Adipocyte (in vitro differentiated cells): Measurements from ENCODE around the gene NPTXR.
A peak's percentile ranks its signal among the peaks of the same experiment; 100 is the strongest.

Experiments
- DNase-seq: peaks from one replicate; pipeline ENCODE4 v3.0.0-alpha.2; 2015; ENCODE audit warnings: low read depth
- H3K27me3 ChIP-seq: replicated peaks from 2 replicates; pipeline ENCODE4 v1.7.0; 2013; ENCODE audit warnings: mild to moderate bottlenecking, low read length, moderate library complexity; ENCODE audit not compliant: control insufficient read depth, insufficient read depth
- H3K36me3 ChIP-seq: 2 replicates; pipeline ENCODE4 v1.7.0; 2013; ENCODE audit warnings: low read length, mild to moderate bottlenecking, moderate library complexity; ENCODE audit not compliant: control insufficient read depth, insufficient read depth, severe bottlenecking
- H3K4me1 ChIP-seq: 2 replicates; pipeline ENCODE4 v1.7.0; 2013; ENCODE audit warnings: mild to moderate bottlenecking, low read length, moderate library complexity; ENCODE audit not compliant: control insufficient read depth, insufficient read depth
- H3K4me3 ChIP-seq: 2 replicates; pipeline ENCODE4 v1.7.0; 2013; ENCODE audit warnings: mild to moderate bottlenecking, low read length, moderate library complexity
- H3K9ac ChIP-seq: 2 replicates; pipeline ENCODE4 v1.7.0; 2013; ENCODE audit warnings: mild to moderate bottlenecking, low read length, moderate library complexity
- H3K9me3 ChIP-seq: 2 replicates; pipeline ENCODE4 v1.7.0; 2013; ENCODE audit warnings: mild to moderate bottlenecking, low read length, moderate library complexity; ENCODE audit not compliant: control insufficient read depth

Gene NPTXR

DNA sequence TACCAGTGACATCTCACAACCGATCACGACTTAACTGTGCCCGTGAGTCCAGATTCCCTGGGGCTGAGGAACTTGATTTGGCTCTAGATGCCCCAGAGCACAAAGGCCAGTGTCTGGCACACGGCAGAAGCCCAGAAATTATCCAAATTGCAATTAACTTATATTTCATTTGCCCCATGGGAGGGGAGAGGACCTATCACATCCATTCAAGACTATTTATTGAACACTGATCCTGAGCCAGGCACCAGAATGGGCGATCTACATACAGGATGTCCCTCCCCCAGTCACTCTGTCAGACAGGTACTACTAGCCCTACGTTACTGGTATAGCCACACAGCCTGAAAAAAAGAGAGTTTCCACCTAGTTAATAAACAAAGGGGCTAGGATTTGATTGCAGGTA is 55.0 kb downstream of the NPTXR start:
- DNase-seq = no peak
- H3K4me1 ChIP-seq = peaks cover 23% of the 10 kb centered on the region
- peak overlapping the region; percentile 34 for H3K9ac ChIP-seq
- H3K27me3 ChIP-seq = no peaks in the 10 kb centered on the region
- no peaks in the 10 kb centered on the region for H3K9me3 ChIP-seq
- H3K36me3 ChIP-seq = peaks cover 10% of the 10 kb centered on the region
- peak overlapping the region; percentile 9 for H3K4me3 ChIP-seq

DNA sequence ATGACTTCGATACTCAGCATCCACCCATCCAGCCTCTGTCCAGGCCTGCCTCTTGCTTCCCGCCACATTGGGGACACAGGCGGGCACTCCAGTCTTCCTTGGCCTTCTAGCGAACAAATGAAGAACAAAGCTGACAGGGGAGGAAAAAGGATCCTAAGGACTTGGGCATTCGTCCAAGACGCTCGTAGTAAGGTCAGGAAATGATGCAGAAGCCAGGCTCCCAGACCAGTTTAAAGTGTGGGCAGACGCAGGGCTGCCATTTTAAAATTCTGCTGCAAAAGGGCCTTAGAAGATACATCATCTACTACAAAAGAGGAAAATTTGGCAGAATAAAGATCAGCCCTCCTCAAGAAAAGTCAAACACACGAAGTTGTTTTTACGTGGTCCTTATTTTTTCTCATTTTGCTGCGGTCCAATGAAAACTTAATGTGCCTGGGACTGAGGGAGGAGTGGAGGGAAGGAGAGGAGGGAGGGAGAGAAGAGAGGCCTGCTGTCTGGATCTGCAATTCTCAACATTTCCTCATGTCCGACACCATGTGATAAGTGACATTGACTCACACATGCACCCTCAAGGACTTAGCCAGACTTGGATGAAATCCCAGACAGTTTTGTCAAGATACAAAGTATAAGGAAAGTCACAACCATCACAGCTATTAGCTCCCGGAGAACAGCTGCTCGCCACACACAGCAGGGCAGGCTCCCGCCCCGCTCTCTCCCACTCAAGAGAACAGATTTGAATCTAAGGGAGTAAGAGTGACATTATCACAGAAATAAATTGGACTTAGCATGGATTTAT is 55.6 kb downstream of the NPTXR start:
- peaks cover 10% of the 10 kb centered on the region for H3K36me3 ChIP-seq
- no peaks in the 10 kb centered on the region for H3K27me3 ChIP-seq
- H3K4me3 ChIP-seq = peak overlapping the region; percentile 9
- H3K9me3 ChIP-seq = no peaks in the 10 kb centered on the region
- peaks cover 20% of the 10 kb centered on the region for H3K4me1 ChIP-seq
- H3K9ac ChIP-seq = peak overlapping the region; percentile 34
- peak; percentile 96 for DNase-seq

DNA sequence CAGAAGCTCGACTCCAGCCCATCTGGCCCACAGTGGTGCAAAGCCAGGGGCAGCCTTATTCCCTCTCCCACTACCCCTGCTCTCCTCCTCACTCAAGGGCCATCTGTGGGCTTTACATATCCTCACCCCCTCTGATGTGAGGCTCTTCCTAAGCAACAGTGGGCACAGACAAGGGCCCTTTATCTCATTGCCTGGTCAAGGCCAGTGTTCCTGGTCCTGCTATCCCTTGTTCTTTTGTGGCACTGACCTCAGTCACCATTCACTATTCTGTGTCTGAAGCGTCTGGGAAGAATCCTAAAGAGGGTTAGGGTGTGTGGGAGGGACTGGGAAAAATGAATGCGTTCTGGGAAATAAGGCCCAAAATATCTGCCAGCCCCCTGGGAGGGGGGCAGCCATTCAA is 57.2 kb downstream of the NPTXR start:
- Histone ChIP-seq H3K36me3 (peaks cover 10% of the 10 kb centered on the region), H3K9me3 (no peaks in the 10 kb centered on the region)
- DNase-seq = no peak

DNA sequence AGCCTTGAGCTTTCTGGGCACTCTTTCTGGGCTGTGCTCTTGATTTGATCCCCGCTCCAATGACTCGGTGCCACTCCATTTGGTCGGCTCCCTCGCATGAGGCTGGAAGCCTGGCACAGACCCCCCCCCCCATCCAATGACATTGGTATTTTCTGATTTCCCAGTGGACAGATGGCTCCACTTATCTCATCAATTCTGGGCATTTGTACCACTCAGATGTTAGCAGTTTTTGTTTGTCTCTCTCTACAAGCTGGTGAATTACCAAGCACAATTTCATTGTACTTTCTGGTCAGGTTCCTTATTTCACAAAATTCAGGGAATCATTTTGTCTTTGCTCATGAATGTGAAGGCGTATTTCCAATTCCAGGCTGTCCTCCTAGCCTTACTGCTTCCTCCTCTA is 59.0 kb downstream of the NPTXR start:
- no peak overlapping the region for H3K9ac ChIP-seq
- H3K9me3 ChIP-seq = no peaks in the 10 kb centered on the region
- DNase-seq = no peak

More for the DNA sequence above, 57.2 kb downstream of the NPTXR start:
- no peaks in the 10 kb centered on the region for H3K27me3 ChIP-seq
- H3K4me3 ChIP-seq = no peak overlapping the region
- H3K9ac ChIP-seq = no peak overlapping the region
- peaks cover 22% of the 10 kb centered on the region for H3K4me1 ChIP-seq

DNA sequence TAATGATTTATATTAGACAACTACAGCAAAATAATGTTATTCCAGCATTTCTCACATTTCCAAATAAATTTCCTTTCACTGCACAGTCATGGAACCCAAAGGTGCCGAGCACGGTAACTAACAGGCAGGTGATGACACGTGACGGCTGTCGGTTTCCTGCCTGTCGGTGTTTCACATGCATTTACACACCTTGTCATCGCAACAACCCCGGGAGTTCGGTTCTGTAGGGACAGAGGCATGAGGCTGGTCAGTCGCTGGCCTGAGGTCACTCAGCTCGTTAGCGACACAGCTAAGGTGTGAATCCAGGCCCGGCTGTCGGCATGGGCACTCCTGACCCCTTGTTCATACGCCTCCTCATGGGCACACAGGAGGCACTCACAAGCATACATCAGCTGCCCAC is 59.8 kb downstream of the NPTXR start:
- Histone ChIP-seq H3K9me3 (no peaks in the 10 kb centered on the region), H3K9ac (no peak overlapping the region), H3K27me3 (no peaks in the 10 kb centered on the region), H3K4me3 (no peak overlapping the region), H3K36me3 (peaks cover 12% of the 10 kb centered on the region), H3K4me1 (peaks cover 18% of the 10 kb centered on the region)
- no peak for DNase-seq

More for the DNA sequence above, 59.0 kb downstream of the NPTXR start:
- H3K36me3 ChIP-seq = peaks cover 7% of the 10 kb centered on the region
- no peak overlapping the region for H3K4me3 ChIP-seq
- peaks cover 22% of the 10 kb centered on the region for H3K4me1 ChIP-seq
- H3K27me3 ChIP-seq = no peaks in the 10 kb centered on the region

DNA sequence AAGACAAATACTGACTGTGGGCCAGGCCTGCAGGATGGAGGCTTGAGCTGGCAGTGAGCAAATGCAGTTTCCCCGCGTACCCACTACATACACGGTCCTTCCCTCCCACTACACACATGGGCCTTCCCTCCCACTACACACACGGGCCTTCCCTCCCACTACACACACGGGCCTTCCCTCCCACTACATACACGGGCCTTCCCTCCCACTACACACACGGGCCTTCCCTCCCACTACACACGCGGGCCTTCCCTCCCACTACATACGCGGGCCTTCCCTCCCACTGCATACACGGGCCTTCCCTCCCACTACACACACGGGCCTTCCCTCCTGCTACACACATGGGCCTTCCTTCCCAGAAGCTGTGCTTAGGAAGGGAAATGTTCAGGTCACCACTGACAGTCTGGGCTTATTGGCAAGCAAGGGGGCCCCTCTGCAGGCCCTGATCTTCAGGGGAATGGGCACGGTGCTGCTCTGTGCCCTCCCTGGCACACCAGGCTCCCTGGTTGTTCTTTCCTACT is 60.7 kb downstream of the NPTXR start:
- Histone ChIP-seq H3K4me3 (no peak overlapping the region), H3K9ac (no peak overlapping the region)
- no peak for DNase-seq

DNA sequence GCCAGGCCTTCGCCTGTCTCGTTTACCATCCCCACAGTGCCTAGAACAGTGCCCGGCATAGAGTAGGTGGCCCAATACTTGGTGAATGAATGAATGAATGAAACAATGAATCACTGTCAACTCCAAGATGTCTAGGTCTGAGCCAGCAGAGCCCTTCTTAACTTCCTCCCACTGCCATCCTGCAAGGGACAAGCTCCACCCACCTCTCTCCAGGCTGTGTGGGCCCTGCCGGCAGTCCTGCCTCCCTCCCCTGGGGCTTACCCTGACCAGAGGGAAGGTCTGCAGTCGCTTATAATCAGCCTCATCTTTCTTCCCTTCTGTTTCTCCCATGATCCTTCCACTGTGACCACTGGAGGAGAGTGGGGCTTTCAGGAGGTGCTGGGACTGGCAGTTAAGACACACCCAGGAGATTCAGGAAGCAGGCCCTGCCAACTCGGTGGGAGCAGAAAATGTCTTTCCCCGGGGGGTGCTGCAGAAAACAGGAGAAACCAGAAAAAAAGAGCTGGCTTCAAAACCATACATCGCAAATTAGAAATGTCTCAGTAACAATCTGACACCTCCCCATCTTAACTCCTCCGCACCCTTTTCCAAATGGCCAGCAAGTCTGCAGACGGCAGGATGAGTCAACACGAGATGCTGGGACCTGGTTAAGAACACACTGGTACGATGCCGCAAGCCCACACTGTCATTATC is 61.3 kb downstream of the NPTXR start:
- Histone ChIP-seq H3K27me3 (no peaks in the 10 kb centered on the region), H3K4me3 (no peak overlapping the region), H3K9ac (no peak overlapping the region), H3K36me3 (peaks cover 13% of the 10 kb centered on the region), H3K9me3 (no peaks in the 10 kb centered on the region), H3K4me1 (peaks cover 7% of the 10 kb centered on the region)
- DNase-seq = peak; percentile 69

More for the DNA sequence above, 60.7 kb downstream of the NPTXR start:
- no peaks in the 10 kb centered on the region for H3K27me3 ChIP-seq
- H3K36me3 ChIP-seq = peaks cover 13% of the 10 kb centered on the region
- no peaks in the 10 kb centered on the region for H3K9me3 ChIP-seq
- peaks cover 11% of the 10 kb centered on the region for H3K4me1 ChIP-seq

DNA sequence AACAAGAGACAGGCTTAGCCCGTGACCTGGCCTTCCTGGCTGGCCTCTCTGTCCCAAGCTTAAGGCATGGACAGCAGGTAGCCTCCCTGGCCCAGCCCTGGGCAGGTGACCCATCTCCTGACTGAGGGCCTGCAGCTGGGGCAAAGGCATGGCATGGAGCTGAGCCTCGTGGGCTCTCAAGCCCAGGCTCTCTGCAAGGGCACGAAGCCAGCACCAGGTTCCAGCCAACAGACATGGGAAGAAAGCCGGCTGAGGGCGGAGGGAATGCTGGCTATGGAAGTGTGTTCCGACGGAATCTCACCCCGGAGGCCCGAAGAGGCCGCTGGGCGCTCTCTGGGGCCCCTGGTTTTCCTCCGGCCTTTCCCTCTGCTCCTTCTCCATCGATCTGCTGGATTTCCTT is 62.8 kb downstream of the NPTXR start:
- H3K4me1 ChIP-seq = peaks cover 7% of the 10 kb centered on the region
- no peak overlapping the region for H3K4me3 ChIP-seq
- peaks cover 13% of the 10 kb centered on the region for H3K36me3 ChIP-seq
- H3K9me3 ChIP-seq = no peaks in the 10 kb centered on the region
- no peaks in the 10 kb centered on the region for H3K27me3 ChIP-seq
- no peak for DNase-seq
- no peak overlapping the region for H3K9ac ChIP-seq

DNA sequence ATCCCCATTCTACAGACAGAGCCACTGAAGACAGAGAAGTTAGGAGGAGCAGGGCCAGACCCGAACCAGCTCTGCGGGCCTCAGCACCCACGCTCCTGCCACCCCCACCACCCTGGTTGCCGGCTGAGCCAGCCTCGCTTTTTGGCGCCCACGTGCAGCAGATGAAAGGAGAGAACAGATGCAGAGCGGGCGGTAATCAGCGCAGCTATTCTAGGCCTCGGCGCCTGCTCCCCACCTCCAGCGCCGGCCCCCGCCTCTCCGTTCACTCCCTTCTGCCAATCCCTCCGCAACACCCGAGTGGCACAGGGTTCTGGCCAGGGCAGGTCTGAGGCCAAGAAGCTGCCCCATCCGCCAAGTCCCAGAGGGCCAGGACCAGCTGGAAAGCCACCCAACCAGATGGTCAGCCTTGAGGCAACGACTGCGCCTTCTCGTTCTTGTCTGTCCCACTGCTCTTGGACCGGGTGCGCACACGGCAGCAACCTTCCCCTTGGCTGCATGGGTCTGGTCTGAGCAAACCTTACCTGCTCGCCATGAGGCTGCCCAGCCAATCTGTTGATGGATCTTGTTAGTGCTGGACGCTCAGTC is 66.6 kb downstream of the NPTXR start:
- no peaks in the 10 kb centered on the region for H3K27me3 ChIP-seq
- H3K9me3 ChIP-seq = no peaks in the 10 kb centered on the region
- no peak for DNase-seq
- no peak overlapping the region for H3K9ac ChIP-seq
- H3K4me1 ChIP-seq = peaks cover 8% of the 10 kb centered on the region
- H3K4me3 ChIP-seq = no peak overlapping the region
- peaks cover 13% of the 10 kb centered on the region for H3K36me3 ChIP-seq

DNA sequence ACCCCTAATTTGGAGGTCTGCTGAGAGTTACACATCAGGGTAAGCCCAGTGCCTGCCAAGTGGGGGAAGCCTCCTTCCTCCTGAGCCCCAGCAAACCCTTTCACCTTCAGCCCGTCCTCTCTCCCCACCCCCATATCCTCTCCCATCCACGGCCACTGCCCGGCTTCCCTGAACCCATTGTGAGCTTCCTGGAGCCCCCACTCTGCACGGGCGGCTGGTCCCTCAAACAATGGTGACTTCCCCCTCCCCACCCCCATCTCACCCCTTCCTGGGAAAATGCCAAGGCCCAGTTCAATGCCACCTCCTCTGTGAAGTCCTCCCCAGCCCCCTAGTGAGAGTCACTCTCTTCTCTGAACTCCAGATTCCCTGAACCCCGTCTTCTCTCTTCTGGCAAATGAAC is 67.7 kb downstream of the NPTXR start:
- Histone ChIP-seq H3K36me3 (peaks cover 13% of the 10 kb centered on the region), H3K9ac (no peak overlapping the region), H3K9me3 (no peaks in the 10 kb centered on the region), H3K27me3 (no peaks in the 10 kb centered on the region), H3K4me3 (no peak overlapping the region), H3K4me1 (peaks cover 9% of the 10 kb centered on the region)
- no peak for DNase-seq

DNA sequence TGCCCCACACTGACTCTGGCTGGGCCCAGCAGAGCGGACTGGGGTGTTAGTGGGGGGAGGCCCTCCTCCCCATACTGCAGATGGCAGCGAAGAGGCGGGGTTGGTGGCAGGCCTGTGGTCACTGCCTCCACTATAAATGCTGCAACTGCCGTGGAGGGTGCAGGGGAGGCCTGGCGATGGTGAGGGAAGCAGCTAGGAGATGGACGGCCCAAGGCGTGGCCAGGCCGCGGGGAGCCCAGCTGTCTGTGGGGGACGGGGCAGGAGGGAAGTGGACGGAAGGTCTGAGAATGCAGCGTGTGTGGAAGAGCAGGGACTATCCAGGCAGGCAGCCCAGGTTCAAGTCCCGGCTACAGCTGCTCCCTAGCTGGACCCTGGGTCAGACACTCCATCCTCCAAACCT is 68.2 kb downstream of the NPTXR start:
- peaks cover 9% of the 10 kb centered on the region for H3K4me1 ChIP-seq
- no peak overlapping the region for H3K9ac ChIP-seq
- no peaks in the 10 kb centered on the region for H3K9me3 ChIP-seq
- H3K4me3 ChIP-seq = no peak overlapping the region
- H3K36me3 ChIP-seq = peaks cover 11% of the 10 kb centered on the region
- H3K27me3 ChIP-seq = no peaks in the 10 kb centered on the region
- no peak for DNase-seq
